ENCODE results near the gene GIMAP1.

Gene GIMAP1

GRCh38 chr7:150722431-150722931 is 6.1 kb downstream of the GIMAP1 start:
- DNase-seq (ENCODE audit: low read depth): no peak

GRCh38 chr7:150723467-150723866 is 7.1 kb downstream of the GIMAP1 start:
- DNase-seq (ENCODE audit: low read depth): no peak

- DNase-seq (ENCODE audit: low read depth): no peak
Observed at GRCh38 chr7:150727381-150727780, 11.0 kb downstream of the GIMAP1 start.

- DNase-seq (ENCODE audit: low read depth): no peak
Observed at GRCh38 chr7:150728011-150728410, 11.6 kb downstream of the GIMAP1 start.

- no peak for DNase-seq (ENCODE audit: low read depth)
Observed at GRCh38 chr7:150728609-150729008, 12.2 kb downstream of the GIMAP1 start.

GRCh38 chr7:150731916-150732315 is 15.5 kb downstream of the GIMAP1 start:
- DNase-seq (ENCODE audit: low read depth): no peak

GRCh38 chr7:150732786-150733481 is 16.5 kb downstream of the GIMAP1 start:
- DNase-seq (ENCODE audit: low read depth): no peak

- DNase-seq (ENCODE audit: low read depth): no peak
Observed at GRCh38 chr7:150733482-150734095, 17.2 kb downstream of the GIMAP1 start.

- no peak for DNase-seq (ENCODE audit: low read depth)
Observed at GRCh38 chr7:150734254-150734653, 17.8 kb downstream of the GIMAP1 start.

GRCh38 chr7:150735596-150736358 is 19.4 kb downstream of the GIMAP1 start:
- no peak for DNase-seq (ENCODE audit: low read depth)

- no peak for DNase-seq (ENCODE audit: low read depth)
Observed at GRCh38 chr7:150736864-150737263, 20.5 kb downstream of the GIMAP1 start.

GRCh38 chr7:150737265-150738055 is 21.0 kb downstream of the GIMAP1 start, which contains the start of gene GIMAP5:
GIMAP5 (plus strand) TSS chr7:150737418; CDS start chr7:150740885, 3,467 bp downstream.
- DNase-seq (ENCODE audit: low read depth): no peak

- no peak for DNase-seq (ENCODE audit: low read depth)
Observed at GRCh38 chr7:150738092-150738491, 21.7 kb downstream of the GIMAP1 start.

- DNase-seq (ENCODE audit: low read depth): no peak
Observed at GRCh38 chr7:150738591-150739001, 22.2 kb downstream of the GIMAP1 start.

- DNase-seq (ENCODE audit: low read depth): no peak
Observed at GRCh38 chr7:150739033-150739432, 22.6 kb downstream of the GIMAP1 start.

GRCh38 chr7:150740053-150740452 is 23.6 kb downstream of the GIMAP1 start:
- no peak for DNase-seq (ENCODE audit: low read depth)

- no peak for DNase-seq (ENCODE audit: low read depth)
Observed at GRCh38 chr7:150742286-150742968, 26.0 kb downstream of the GIMAP1 start.

- DNase-seq (ENCODE audit: low read depth): no peak
Observed at GRCh38 chr7:150744041-150744656, 27.7 kb downstream of the GIMAP1 start.

- no peak for DNase-seq (ENCODE audit: low read depth)
Observed at GRCh38 chr7:150745086-150745485, 28.7 kb downstream of the GIMAP1 start.

GRCh38 chr7:150745876-150746275 is 29.5 kb downstream of the GIMAP1 start:
- DNase-seq (ENCODE audit: low read depth): no peak

- no peak for DNase-seq (ENCODE audit: low read depth)
Observed at GRCh38 chr7:150746921-150747320, 30.5 kb downstream of the GIMAP1 start.
